Stimulated activated naive CD8-positive, alpha-beta T cell treated with anti-CD3 and anti-CD28 coated beads, Interleukin-15, Interleukin-2, amounts not matched to agents 100 ng/mL and 50 ng/mL, for 24 hours (primary cell): ENCODE data around the gene MLF1.

ENCODE experiments used
- H3K27ac Mint-ChIP-seq: one replicate; pipeline ENCODE4 v1.8.0; 2021; ENCODE audit warnings: mild to moderate bottlenecking, mixed read lengths
- H3K27me3 Mint-ChIP-seq: one replicate; pipeline ENCODE4 v1.8.0; 2021; ENCODE audit warnings: mixed read lengths
- H3K36me3 Mint-ChIP-seq: one replicate; pipeline ENCODE4 v1.8.0; 2021; ENCODE audit warnings: low read depth, mixed read lengths
- H3K4me1 Mint-ChIP-seq: one replicate; pipeline ENCODE4 v1.8.0; 2021; ENCODE audit warnings: low read depth, mixed read lengths
- H3K4me3 Mint-ChIP-seq: one replicate; pipeline ENCODE4 v1.8.0; 2021; ENCODE audit warnings: mild to moderate bottlenecking, mixed read lengths
- H3K9me3 Mint-ChIP-seq: one replicate; pipeline ENCODE4 v1.8.0; 2021; ENCODE audit warnings: mixed read lengths

Gene MLF1

GRCh38 chr3:158642005-158642404 lies 71.0 kb downstream of the MLF1 start:
- Mint-ChIP-seq H3K27me3 (no peaks in the 10 kb centered on the region), H3K9me3 (no peaks in the 10 kb centered on the region), H3K4me1 (peaks cover 30% of the 10 kb centered on the region), H3K4me3 (no peak overlapping the region), H3K36me3 (peaks cover 14% of the 10 kb centered on the region), H3K27ac (no peak overlapping the region)

- no peak overlapping the region for H3K27ac Mint-ChIP-seq
- H3K9me3 Mint-ChIP-seq = no peaks in the 10 kb centered on the region
- H3K36me3 Mint-ChIP-seq = peaks cover 20% of the 10 kb centered on the region
- H3K4me3 Mint-ChIP-seq = no peak overlapping the region
- peaks cover 37% of the 10 kb centered on the region for H3K4me1 Mint-ChIP-seq
- no peaks in the 10 kb centered on the region for H3K27me3 Mint-ChIP-seq
Observed at GRCh38 chr3:158642474-158643210, 71.6 kb downstream of the MLF1 start.

GRCh38 chr3:158644345-158644908 lies 73.4 kb downstream of the MLF1 start, which contains the start of gene GFM1:
Gene GFM1 (plus strand): TSS chr3:158644527. CDS start chr3:158644635, 108 bp downstream.
- Mint-ChIP-seq H3K4me1 (peaks cover 42% of the 10 kb centered on the region), H3K27me3 (no peaks in the 10 kb centered on the region), H3K36me3 (peaks cover 33% of the 10 kb centered on the region), H3K4me3 (peak within 1 kb of the TSS; percentile 99), H3K27ac (peak within 1 kb of the TSS; percentile 99), H3K9me3 (no peaks in the 10 kb centered on the region)

GRCh38 chr3:158649791-158650190 lies 78.8 kb downstream of the MLF1 start:
- Mint-ChIP-seq H3K27ac (no peak overlapping the region), H3K4me1 (peaks cover 26% of the 10 kb centered on the region), H3K27me3 (no peaks in the 10 kb centered on the region), H3K4me3 (no peak overlapping the region), H3K36me3 (peaks cover 62% of the 10 kb centered on the region), H3K9me3 (no peaks in the 10 kb centered on the region)

GRCh38 chr3:158651192-158651591 lies 80.2 kb downstream of the MLF1 start:
- Mint-ChIP-seq H3K9me3 (no peaks in the 10 kb centered on the region), H3K27ac (no peak overlapping the region), H3K27me3 (no peaks in the 10 kb centered on the region), H3K4me3 (no peak overlapping the region), H3K36me3 (peaks cover 66% of the 10 kb centered on the region), H3K4me1 (peaks cover 17% of the 10 kb centered on the region)

GRCh38 chr3:158652463-158652862 lies 81.5 kb downstream of the MLF1 start:
- Mint-ChIP-seq H3K36me3 (peaks cover 65% of the 10 kb centered on the region), H3K4me1 (peaks cover 7% of the 10 kb centered on the region), H3K27me3 (no peaks in the 10 kb centered on the region), H3K4me3 (no peak overlapping the region), H3K9me3 (no peaks in the 10 kb centered on the region), H3K27ac (no peak overlapping the region)
